HG02840 (cell line): Measurements from ENCODE around the gene ATP5F1D.

Experiments
- ATAC-seq: cut with Tn5 transposase; IDR thresholded peaks from one replicate; pipeline ENCODE4 v1.9.1; 2021; ENCODE audit warnings: mild to moderate bottlenecking, moderate library complexity, moderate number of reproducible peaks; ENCODE audit not compliant: unreplicated experiment, low FRiP score

ATP5F1D gene

GRCh38 chr19:1278713-1279660, 37.4 kb downstream of the ATP5F1D start:
- no peak for ATAC-seq

GRCh38 chr19:1279782-1280341, 38.3 kb downstream of the ATP5F1D start:
- ATAC-seq, result no peak

GRCh38 chr19:1280636-1281568, 39.4 kb downstream of the ATP5F1D start:
- ATAC-seq, result no peak

GRCh38 chr19:1281569-1282287, 40.2 kb downstream of the ATP5F1D start:
- ATAC-seq, result no peak

GRCh38 chr19:1282588-1283206, 41.1 kb downstream of the ATP5F1D start:
- no peak for ATAC-seq

- ATAC-seq, result no peak
These were observed 41.8 kb downstream of the ATP5F1D start for GRCh38 chr19:1283207-1283916.

GRCh38 chr19:1283917-1284292, 42.4 kb downstream of the ATP5F1D start:
- ATAC-seq, result no peak

GRCh38 chr19:1284293-1284978, 42.9 kb downstream of the ATP5F1D start:
- ATAC-seq, result no peak

GRCh38 chr19:1284979-1285736, 43.6 kb downstream of the ATP5F1D start:
- no peak for ATAC-seq

- ATAC-seq, result no peak
These were observed 44.3 kb downstream of the ATP5F1D start, which contains the start of gene EFNA2 for GRCh38 chr19:1285737-1286360. Gene EFNA2 (plus strand): TSS chr19:1285873. CDS start chr19:1286169, 296 bp downstream.

GRCh38 chr19:1286487-1287353, 45.2 kb downstream of the ATP5F1D start:
- ATAC-seq, result no peak

- ATAC-seq, result no peak
These were observed 46.0 kb downstream of the ATP5F1D start for GRCh38 chr19:1287354-1288225.

- ATAC-seq, result no peak
These were observed 46.7 kb downstream of the ATP5F1D start for GRCh38 chr19:1288226-1288612.

GRCh38 chr19:1288833-1289685, 47.5 kb downstream of the ATP5F1D start:
- ATAC-seq, result no peak

- no peak for ATAC-seq
These were observed 48.1 kb downstream of the ATP5F1D start for GRCh38 chr19:1289686-1290025.
